Epithelial cell of esophagus (primary cell): Measurements from ENCODE around the gene ERMN.

ENCODE experiments used
- DNase-seq: peaks from one replicate; pipeline ENCODE4 v3.0.0; 2010; ENCODE audit warnings: low read depth
- H3K4me3 ChIP-seq: 2 replicates; pipeline ENCODE4 v1.5.1; 2011; ENCODE audit warnings: mild to moderate bottlenecking, low read length, control low read depth
- CTCF ChIP-seq: IDR thresholded peaks from 2 replicates; pipeline ENCODE4 v1.5.1; 2011; ENCODE audit warnings: low read depth, mild to moderate bottlenecking, low read length, control low read depth, inconsistent platforms; ENCODE audit not compliant: insufficient read depth; ENCODE audit errors: missing control alignments

Gene ERMN

GRCh38 chr2:157320409-157320808, 5.2 kb downstream of the ERMN start:
- no peak for TF ChIP-seq CTCF
- no peak for DNase-seq
- no peak overlapping the region for H3K4me3 ChIP-seq

GRCh38 chr2:157319795-157320194, 5.8 kb downstream of the ERMN start:
- H3K4me3 ChIP-seq, result no peak overlapping the region
- no peak for DNase-seq
- no peak for TF ChIP-seq CTCF

- no peak for TF ChIP-seq CTCF
- DNase-seq, result no peak
Measured at GRCh38 chr2:157318884-157319283, 6.7 kb downstream of the ERMN start.

GRCh38 chr2:157315901-157316300, 9.7 kb downstream of the ERMN start:
- DNase-seq, result no peak
- H3K4me3 ChIP-seq, result no peak overlapping the region
- no peak for TF ChIP-seq CTCF

More at GRCh38 chr2:157318884-157319283, 6.7 kb downstream of the ERMN start:
- H3K4me3 ChIP-seq, result no peak overlapping the region

- no peak for DNase-seq
- H3K4me3 ChIP-seq, result no peak overlapping the region
- TF ChIP-seq CTCF, result no peak
Measured at GRCh38 chr2:157312866-157313486, 12.6 kb downstream of the ERMN start.

GRCh38 chr2:157311706-157312105, 13.9 kb downstream of the ERMN start:
- H3K4me3 ChIP-seq, result no peak overlapping the region
- TF ChIP-seq CTCF, result no peak
- no peak for DNase-seq

- no peak overlapping the region for H3K4me3 ChIP-seq
- no peak for DNase-seq
- TF ChIP-seq CTCF, result no peak
Measured at GRCh38 chr2:157309878-157310277, 15.7 kb downstream of the ERMN start.
